Measurements from ENCODE around the gene C2CD3. TPM values are rescaled to one million over a fixed set of nuclear protein-coding genes. Genes with fewer than 3 reads are reported as not detected.

Gene C2CD3
- total and polyA plus RNA-seq, 9 of the 15 experiments (the other 6 are each of a cell fraction or from before 2014, with no cell fraction given), result 4.4 to 20.2 (median 15.4) TPM

- TF ChIP-seq ETV5 (CRISPR knock-in tag; IDR thresholded peaks at IDR 0.05; ENCODE audit: low read depth) (no peak), NCOA4 (IDR thresholded peaks at IDR 0.05; ENCODE audit: partially characterized antibody) (no peak), MYC (IDR thresholded peaks at IDR 0.05; ENCODE audit: low read depth, low read length) (peak; percentile 67), MYC (CRISPR knock-in tag; IDR thresholded peaks at IDR 0.05; ENCODE audit: borderline replicate concordance, low read depth) (no peak), MEIS2 (IDR thresholded peaks at IDR 0.05; ENCODE audit: partially characterized antibody) (peak; percentile 40), DMBX1 (CRISPR knock-in tag; IDR thresholded peaks at IDR 0.05; ENCODE audit: borderline replicate concordance) (peak; percentile 72), CREB3 (tag; conservative IDR thresholded peaks at IDR 0.05; ENCODE audit: low read depth) (0 out of 2 replicates have a peak, but pooled peaks have one; percentile 53), FOXJ2 (tag; IDR thresholded peaks at IDR 0.05) (no peak), BHLHE40 (IDR thresholded peaks at IDR 0.05; ENCODE audit: low read length) (peak; percentile 74), EP300 (IDR thresholded peaks at IDR 0.05; ENCODE audit: low read length) (peak; percentile 34; the same call in 1 of the 2 replicates), ZNF175 (CRISPR knock-in tag; IDR thresholded peaks at IDR 0.05; ENCODE audit: low read depth) (0 out of 2 replicates have a peak, but pooled peaks have one; percentile 40), L3MBTL2 (IDR thresholded peaks at IDR 0.05) (peak; percentile 88), EWSR1 (IDR thresholded peaks at IDR 0.05; ENCODE audit: borderline replicate concordance, low read depth, partially characterized antibody) (no peak), ZBTB40 (IDR thresholded peaks at IDR 0.05) (0 out of 2 replicates have a peak, but pooled peaks have one; percentile 3), ZBTB40 (CRISPR knock-in tag; IDR thresholded peaks at IDR 0.05) (no peak), TCF3 (CRISPR knock-in tag; IDR thresholded peaks at IDR 0.05) (peak; percentile 7; the same call in 1 of the 2 replicates), TCF15 (CRISPR knock-in tag; IDR thresholded peaks at IDR 0.05) (no peak), RHOXF2B (CRISPR knock-in tag; conservative IDR thresholded peaks at IDR 0.05) (peak; percentile 42; the same call in 1 of the 2 replicates)
Observed at GRCh38 chr11:74009675-74010305, 161.0 kb downstream of the C2CD3 start (continued).
